Stimulated activated CD4-positive, alpha-beta T cell treated with anti-CD3 and anti-CD28 coated beads, Interleukin-1b, Interleukin-23, amount 100 ng/mL, for 24 hours (primary cell): Measurements from ENCODE around the gene CEP192.
A peak's percentile ranks its signal among the peaks of the same experiment; 100 is the strongest.
"Not testable (repeated sequence)": the region's sequence is repeated elsewhere in the genome, so short reads cannot be mapped to it uniquely, and the experiment has no call there.

Source experiments
- DNase-seq, 4 experiments: peaks; one replicate each; pipeline ENCODE4 v3.0.0-alpha.2; 2020; ENCODE audit warnings: low read depth in 4 of 4, low spot score in 1 of 4

Gene CEP192

GRCh38 chr18:12990967-12991820 lies at the start of gene CEP192:
TSS of gene CEP192 (plus strand) at chr18:12991362. CDS start at chr18:12999425, 8,063 bp downstream.
- DNase-seq: peak; percentile 85 to 96 (median 90)

GRCh38 chr18:12943215-12943614 lies 47.9 kb upstream of the CEP192 start:
- DNase-seq: no peak

GRCh38 chr18:12944709-12945108 lies 46.5 kb upstream of the CEP192 start:
- no peak for DNase-seq

GRCh38 chr18:12946549-12947284 lies 44.4 kb upstream of the CEP192 start:
- DNase-seq: peak in 1 of 4 experiments; percentile 3

GRCh38 chr18:12947285-12948049 lies 43.7 kb upstream of the CEP192 start, which contains the start of gene SEH1L:
TSS of gene SEH1L (plus strand) at chr18:12948011. CDS start at chr18:12948122, 111 bp downstream.
- DNase-seq: peak; percentile 99 to 100 (median 100)

GRCh38 chr18:12948050-12948804 lies 42.9 kb upstream of the CEP192 start:
- DNase-seq: peak; percentile 95 to 98 (median 96)

- DNase-seq: no peak
Observed at GRCh38 chr18:12958478-12958877, 32.7 kb upstream of the CEP192 start.

GRCh38 chr18:12960395-12960794 lies 30.8 kb upstream of the CEP192 start:
- no peak for DNase-seq

GRCh38 chr18:12960853-12961397 lies 30.2 kb upstream of the CEP192 start:
- no peak for DNase-seq

- no peak for DNase-seq
Observed at GRCh38 chr18:12963069-12963468, 28.1 kb upstream of the CEP192 start.

GRCh38 chr18:12968115-12968514 lies 23.0 kb upstream of the CEP192 start:
- no peak for DNase-seq

- DNase-seq: no peak
Observed at GRCh38 chr18:12968619-12969018, 22.5 kb upstream of the CEP192 start.

GRCh38 chr18:12973562-12974213 lies 17.5 kb upstream of the CEP192 start:
- no peak for DNase-seq

GRCh38 chr18:12975488-12975887 lies 15.7 kb upstream of the CEP192 start:
- DNase-seq: no peak

- DNase-seq: no peak
Observed at GRCh38 chr18:12976305-12976704, 14.9 kb upstream of the CEP192 start.

- not testable (repeated sequence) for DNase-seq
Observed at GRCh38 chr18:12980065-12980464, 11.1 kb upstream of the CEP192 start.

- no peak for DNase-seq
Observed at GRCh38 chr18:12989397-12990122, 1.6 kb upstream of the CEP192 start.

GRCh38 chr18:12990123-12990475 lies 1.1 kb upstream of the CEP192 start:
- peak in 1 of 4 experiments; percentile 34 for DNase-seq

- no peak for DNase-seq
Observed at GRCh38 chr18:12990641-12990966, 558 bp upstream of the CEP192 start.
